Measurements from ENCODE around the gene GGA3. TPM values are rescaled to one million over a fixed set of nuclear protein-coding genes. Genes with fewer than 3 reads are reported as not detected.

The GGA3 gene
- total and polyA plus RNA-seq, 11 donors: 13.0 to 31.0 (median 22.4) TPM

- ATAC-seq (no peak), DNase-seq (no peak)
- intact Hi-C loops (cut with DNase I): no loop called here
- peaks cover 0 to 9% (median 0%) of the 10 kb centered on the region in 9 donors for H3K36me3 ChIP-seq
- no peak overlapping the region for H3K27ac ChIP-seq
- WGBS, 4 donors: 90 to 94% (median 93%) methylated on average over 8 of the region's 8 CpGs
- H3K9me3 ChIP-seq: no peaks in the 10 kb centered on the region
- no peaks in the 10 kb centered on the region for H3K27me3 ChIP-seq
- peaks cover 0 to 32% (median 16%) of the 10 kb centered on the region in 12 donors for H3K4me1 ChIP-seq
- H3K4me3 ChIP-seq: no peak overlapping the region
- TF ChIP-seq CTCF (IDR thresholded peaks at IDR 0.05): no peak
- no peak for TF ChIP-seq POLR2A (IDR thresholded peaks at IDR 0.05)
These were observed 9.2 kb downstream of the GGA3 start for GRCh38 chr17:75252039-75252816.

GRCh38 chr17:75250009-75250471, 11.4 kb downstream of the GGA3 start:
- DNase-seq: no peak
- H3K27ac ChIP-seq: peak overlapping the region in 9 of 12 donors; percentile 2 to 61 (median 41)
- intact Hi-C loops (cut with DNase I): no loop called here
- WGBS, 4 donors: 39 to 57% (median 53%) methylated on average over 11 of the region's 11 CpGs
- peak overlapping the region in 7 of 12 donors; percentile 0 to 46 (median 13) for H3K4me3 ChIP-seq
- H3K4me1 ChIP-seq: peaks cover 0 to 32% (median 15%) of the 10 kb centered on the region in 12 donors
- no peaks in the 10 kb centered on the region for H3K9me3 ChIP-seq
- H3K36me3 ChIP-seq: peaks cover 0 to 30% (median 16%) of the 10 kb centered on the region in 9 donors
- TF ChIP-seq CTCF (IDR thresholded peaks at IDR 0.05) (no peak), POLR2A (IDR thresholded peaks at IDR 0.05) (no peak)
- peak; percentile 32 to 82 (median 73) for ATAC-seq
- no peaks in the 10 kb centered on the region for H3K27me3 ChIP-seq

- Histone ChIP-seq H3K27ac (peak overlapping the region in 7 of 12 donors; percentile 15 to 61 (median 51)), H3K4me1 (peaks cover 0 to 33% (median 15%) of the 10 kb centered on the region in 12 donors), H3K27me3 (no peaks in the 10 kb centered on the region), H3K36me3 (peaks cover 0 to 34% (median 20%) of the 10 kb centered on the region in 9 donors), H3K4me3 (peak overlapping the region in 4 of 12 donors; percentile 0 to 38 (median 12)), H3K9me3 (no peaks in the 10 kb centered on the region)
- DNase-seq (no peak), ATAC-seq (no peak)
- TF ChIP-seq POLR2A (IDR thresholded peaks at IDR 0.05) (no peak), CTCF (IDR thresholded peaks at IDR 0.05) (no peak)
- WGBS, 4 donors: 70 to 80% (median 77%) methylated on average over 4 of the region's 4 CpGs
- intact Hi-C loops (cut with DNase I): no loop called here
These were observed 11.8 kb downstream of the GGA3 start for GRCh38 chr17:75249564-75249963.

- no peak for TF ChIP-seq POLR2A (IDR thresholded peaks at IDR 0.05)
- TF ChIP-seq CTCF (IDR thresholded peaks at IDR 0.05): no peak
- peaks cover 0 to 66% (median 52%) of the 10 kb centered on the region in 9 donors for H3K36me3 ChIP-seq
- no peaks in the 10 kb centered on the region for H3K27me3 ChIP-seq
- no peak overlapping the region for H3K27ac ChIP-seq
- H3K4me1 ChIP-seq: peaks cover 0 to 50% (median 15%) of the 10 kb centered on the region in 12 donors
- intact Hi-C loops (cut with DNase I): no loop called here
- no peak overlapping the region for H3K4me3 ChIP-seq
- no peak for DNase-seq
- ATAC-seq: no peak
- H3K9me3 ChIP-seq: no peaks in the 10 kb centered on the region
- 94 to 98% (median 95%) methylated on average over 12 of the region's 12 CpGs for WGBS, 4 donors
These were observed 15.0 kb downstream of the GGA3 start for GRCh38 chr17:75246404-75246803.

Data from heart left ventricle (tissue), 16 donors.